ENCODE data around the gene SCD5.
A peak's percentile ranks its signal among the peaks of the same experiment; 100 is the strongest.

Gene SCD5

GRCh38 chr4:82681754-82682153 lies 116.8 kb downstream of the SCD5 start:
- no peak for DNase-seq

GRCh38 chr4:82680834-82681233 lies 117.8 kb downstream of the SCD5 start:
- peak; percentile 16 for DNase-seq

GRCh38 chr4:82679531-82679930 lies 119.1 kb downstream of the SCD5 start:
- no peak for DNase-seq

- no peak for DNase-seq
These were observed 120.5 kb downstream of the SCD5 start for GRCh38 chr4:82678051-82678450.

- DNase-seq = no peak
These were observed 121.3 kb downstream of the SCD5 start for GRCh38 chr4:82677327-82677726.

GRCh38 chr4:82667761-82668480 lies 130.7 kb downstream of the SCD5 start:
- DNase-seq = peak; percentile 45

GRCh38 chr4:82666970-82667665 lies 131.5 kb downstream of the SCD5 start:
- DNase-seq = no peak

GRCh38 chr4:82661181-82661992 lies 137.2 kb downstream of the SCD5 start:
- no peak for DNase-seq

GRCh38 chr4:82652062-82652461 lies 146.5 kb downstream of the SCD5 start:
- DNase-seq = peak; percentile 8

- DNase-seq = no peak
These were observed 147.7 kb downstream of the SCD5 start for GRCh38 chr4:82650868-82651267.

- peak; percentile 13 for DNase-seq
These were observed 150.2 kb downstream of the SCD5 start for GRCh38 chr4:82648356-82648755.

GRCh38 chr4:82645936-82646565 lies 152.5 kb downstream of the SCD5 start:
- no peak for DNase-seq

- DNase-seq = no peak
These were observed 153.9 kb downstream of the SCD5 start for GRCh38 chr4:82644734-82645126.

GRCh38 chr4:82643994-82644733 lies 154.4 kb downstream of the SCD5 start:
- peak; percentile 90 for DNase-seq

- no peak for DNase-seq
These were observed 156.3 kb downstream of the SCD5 start for GRCh38 chr4:82642331-82642730.

GRCh38 chr4:82640540-82640939 lies 158.1 kb downstream of the SCD5 start:
- no peak for DNase-seq

GRCh38 chr4:82639971-82640370 lies 158.6 kb downstream of the SCD5 start:
- no peak for DNase-seq

GRCh38 chr4:82638479-82638878 lies 160.1 kb downstream of the SCD5 start:
- DNase-seq = no peak

GRCh38 chr4:82630079-82630478 lies 168.5 kb downstream of the SCD5 start:
- DNase-seq = no peak

GRCh38 chr4:82629238-82630000 lies 169.2 kb downstream of the SCD5 start:
- DNase-seq = peak; percentile 21

GRCh38 chr4:82626251-82626868 lies 172.2 kb downstream of the SCD5 start:
- no peak for DNase-seq
